Right ventricle myocardium superior (tissue), 1 donor: ENCODE data around the gene GOLGA8F. TPM values are rescaled to one million over a fixed set of nuclear protein-coding genes. Genes with fewer than 3 reads are reported as not detected.
"Not testable (repeated sequence)": the region's sequence is repeated elsewhere in the genome, so short reads cannot be mapped to it uniquely, and the experiment has no call there.

Experiments used
- ATAC-seq: fragments of 200-7000 bp; cut with Tn5 transposase; one replicate; pipeline ENCODE4 v1.9.1; 2020; ENCODE audit warnings: mild to moderate bottlenecking; ENCODE audit not compliant: poor library complexity
- DNase-seq: peaks from one replicate; pipeline ENCODE4 v3.0.0-alpha.2; 2020
- intact Hi-C: fragments of 100-400 bp; cut with DNase I; formaldehyde crosslinking; loops from one replicate; pipeline ENCODE4 v1.11.2; 2022
- long read RNA-seq: library from polyadenylated mRNA; unstranded; transcript quantifications from one replicate; pipeline ENCODE4 v2.0.0, GENCODE V29; 2021
- microRNA-seq: library from miRNA; unstranded; fragments of <30 nt; microRNA quantifications from one replicate; pipeline ENCODE4 v1.2.0, GENCODE V29; 2020
- total RNA-seq: library from RNA; stranded (reverse); fragmentation: NEBNext Ultra II Directional; extraction: Animal tissue kit (Norgen Biotek cat#: 25700); gene quantifications from one replicate; pipeline ENCODE4 v1.2.1, GENCODE V29; 2021
- donor health status: DM: no; HTN: yes; CAD: no; lungs with severe emphysema.

The GOLGA8F gene
- total RNA-seq: not detected
- long read RNA-seq: 0 reads

GRCh38 chr15:28378364-28378763, at the start of gene GOLGA8F:
TSS of gene GOLGA8F (plus strand) at chr15:28378664. CDS start at chr15:28378762, 98 bp downstream.
- ATAC-seq, DNase-seq, intact Hi-C loops: not testable (repeated sequence)

GRCh38 chr15:28357984-28358383, 20.5 kb upstream of the GOLGA8F start, which contains the start of gene GOLGA6L24:
TSS of gene GOLGA6L24 (minus strand) at chr15:28358084. CDS start at chr15:28358023, 61 bp downstream.
- intact Hi-C loops, ATAC-seq, DNase-seq: not testable (repeated sequence)

- ATAC-seq, intact Hi-C loops, DNase-seq: not testable (repeated sequence)
These were observed 13.0 kb upstream of the GOLGA8F start for GRCh38 chr15:28365502-28365901.

GRCh38 chr15:28380053-28380452, 1.6 kb downstream of the GOLGA8F start:
- DNase-seq, intact Hi-C loops, ATAC-seq: not testable (repeated sequence)

- ATAC-seq, DNase-seq, intact Hi-C loops: not testable (repeated sequence)
These were observed 17.6 kb downstream of the GOLGA8F start for GRCh38 chr15:28396022-28396421.

GRCh38 chr15:28402774-28403435, 24.4 kb downstream of the GOLGA8F start:
- intact Hi-C loops, DNase-seq: not testable (repeated sequence)
- ATAC-seq: peak; percentile 67

- ATAC-seq, DNase-seq, intact Hi-C loops: not testable (repeated sequence)
These were observed 42.0 kb downstream of the GOLGA8F start for GRCh38 chr15:28420470-28420869.

GRCh38 chr15:28435594-28435993, 57.1 kb downstream of the GOLGA8F start:
- DNase-seq, ATAC-seq, intact Hi-C loops: not testable (repeated sequence)

Small RNA genes within 50 kb of the gene (microRNA-seq; reads per million reads assigned to microRNA genes)
- gene MIR4509-2: not detected

Other genes starting within 250 kb of the GOLGA8F start
- gene HERC2, start 56.5 kb upstream of the GOLGA8F start, total RNA-seq: 42.1 TPM
- not detected for gene GOLGA6L24, start 20.6 kb upstream of the GOLGA8F start, total RNA-seq
- gene GOLGA8G, start 154.3 kb downstream of the GOLGA8F start, total RNA-seq: not detected
- not detected for gene GOLGA6L25, start 174.9 kb downstream of the GOLGA8F start, total RNA-seq